GM12874 (cell line): ENCODE data around the gene MSI2.

ENCODE experiments used
- CTCF ChIP-seq: IDR thresholded peaks from 2 replicates; pipeline ENCODE4 v1.5.1; 2011; ENCODE audit warnings: low read depth, mild to moderate bottlenecking, control low read depth, low read length, moderate library complexity; ENCODE audit not compliant: insufficient read depth

Gene MSI2

GRCh38 chr17:57666946-57667345 is 410.6 kb downstream of the MSI2 start:
- TF ChIP-seq CTCF: no peak

DNA sequence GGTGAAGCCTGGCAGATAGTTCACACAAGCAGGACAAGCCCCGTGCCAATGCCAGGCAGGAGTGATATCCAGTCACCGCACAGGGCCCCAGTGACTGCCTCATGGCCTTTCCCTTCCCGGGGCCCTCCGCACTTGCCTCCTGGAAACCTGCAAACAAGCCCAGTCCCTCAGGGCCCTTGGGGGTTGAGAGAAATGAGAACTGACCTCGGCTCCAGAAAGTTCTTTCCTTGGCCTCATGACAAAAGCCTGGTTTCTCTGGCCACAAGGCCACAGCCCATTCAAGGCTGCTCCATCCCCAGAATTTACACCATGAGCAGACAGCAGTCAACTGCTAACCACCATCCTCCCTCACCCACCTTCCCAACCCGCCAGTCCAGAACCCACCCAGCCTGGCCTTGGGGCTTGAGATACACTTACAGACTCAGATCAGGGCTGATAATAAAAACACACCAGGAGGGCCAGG is 411.2 kb downstream of the MSI2 start:
- TF ChIP-seq CTCF: no peak

- TF ChIP-seq CTCF: no peak
These were observed 412.0 kb downstream of the MSI2 start for GRCh38 chr17:57668332-57668731.

DNA sequence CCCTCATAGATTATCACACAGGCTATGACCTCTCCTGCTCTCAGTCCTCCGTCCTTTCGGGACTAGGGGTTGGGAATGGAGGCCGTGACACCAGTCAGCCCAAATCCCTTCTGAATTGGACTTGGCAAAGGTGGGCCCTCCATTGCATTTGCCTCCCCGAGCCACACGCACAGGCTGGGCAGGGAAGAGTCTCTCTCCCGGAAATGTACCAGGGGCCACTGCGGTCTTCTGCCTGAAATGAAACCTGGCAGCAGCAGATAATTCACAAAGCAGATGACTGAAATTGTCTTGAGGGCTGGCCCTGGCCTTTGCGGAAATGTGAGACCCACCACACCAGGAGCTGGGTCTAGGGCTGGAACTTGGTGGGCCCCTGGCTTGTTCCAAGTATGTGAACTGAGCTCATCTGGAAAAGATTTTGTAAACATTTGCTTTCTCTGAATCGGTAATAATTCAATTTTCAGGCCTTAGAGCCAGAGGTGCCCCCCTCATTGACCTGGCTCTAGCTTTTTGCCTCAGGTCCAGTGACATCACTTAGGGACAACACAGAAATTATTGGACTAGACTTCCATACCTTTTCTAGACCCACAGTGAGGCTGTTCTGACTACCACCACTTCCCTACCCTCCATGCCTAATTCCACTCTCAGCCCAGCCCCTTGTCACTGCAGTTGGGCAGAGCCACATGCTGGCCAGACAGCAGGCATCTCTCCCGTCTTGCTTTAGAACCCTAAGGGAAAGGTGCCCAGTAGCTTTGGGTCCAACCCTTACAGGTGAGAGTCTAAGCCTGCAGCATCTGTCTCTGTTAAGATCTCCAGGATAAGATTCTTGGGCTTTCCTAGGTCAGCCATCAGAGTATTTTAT is 413.6 kb downstream of the MSI2 start:
- no peak for TF ChIP-seq CTCF

DNA sequence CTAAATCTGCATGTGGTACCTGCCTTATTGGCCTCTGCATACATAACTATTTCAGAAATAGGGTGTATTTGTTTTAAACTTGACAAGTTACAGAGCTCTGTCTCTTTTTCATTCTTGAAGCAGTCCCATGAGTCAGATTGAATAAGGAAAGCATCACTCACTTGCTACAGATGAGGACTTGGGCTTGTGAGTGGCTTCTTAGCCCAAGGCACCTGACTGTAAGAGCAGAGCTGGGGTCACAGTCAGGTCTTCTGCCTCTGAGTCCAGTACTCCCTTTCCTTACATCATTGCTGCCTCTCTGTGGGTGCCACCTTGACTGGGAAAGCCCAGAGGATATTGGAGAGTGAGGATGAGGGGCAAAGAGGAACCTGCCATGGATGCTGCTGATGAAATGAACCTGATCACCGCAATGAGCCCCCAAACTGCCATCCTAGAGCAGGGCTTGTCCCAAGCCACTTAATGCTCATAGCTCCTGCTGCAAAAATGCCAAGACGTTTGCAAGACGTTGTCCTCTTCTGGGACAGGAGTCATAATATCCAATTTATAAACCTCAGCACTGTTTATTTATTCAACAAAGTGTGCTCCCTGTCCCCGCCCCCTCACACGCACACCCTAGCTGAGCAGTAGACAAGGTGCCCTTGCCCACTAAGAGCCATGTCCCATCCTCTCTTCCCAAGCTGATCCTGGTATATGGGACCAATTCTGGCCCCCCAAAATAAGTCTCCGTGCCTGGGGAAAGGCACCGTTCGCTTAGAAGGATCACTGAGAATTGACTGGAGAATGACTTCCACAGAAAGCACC is 414.6 kb downstream of the MSI2 start:
- no peak for TF ChIP-seq CTCF

DNA sequence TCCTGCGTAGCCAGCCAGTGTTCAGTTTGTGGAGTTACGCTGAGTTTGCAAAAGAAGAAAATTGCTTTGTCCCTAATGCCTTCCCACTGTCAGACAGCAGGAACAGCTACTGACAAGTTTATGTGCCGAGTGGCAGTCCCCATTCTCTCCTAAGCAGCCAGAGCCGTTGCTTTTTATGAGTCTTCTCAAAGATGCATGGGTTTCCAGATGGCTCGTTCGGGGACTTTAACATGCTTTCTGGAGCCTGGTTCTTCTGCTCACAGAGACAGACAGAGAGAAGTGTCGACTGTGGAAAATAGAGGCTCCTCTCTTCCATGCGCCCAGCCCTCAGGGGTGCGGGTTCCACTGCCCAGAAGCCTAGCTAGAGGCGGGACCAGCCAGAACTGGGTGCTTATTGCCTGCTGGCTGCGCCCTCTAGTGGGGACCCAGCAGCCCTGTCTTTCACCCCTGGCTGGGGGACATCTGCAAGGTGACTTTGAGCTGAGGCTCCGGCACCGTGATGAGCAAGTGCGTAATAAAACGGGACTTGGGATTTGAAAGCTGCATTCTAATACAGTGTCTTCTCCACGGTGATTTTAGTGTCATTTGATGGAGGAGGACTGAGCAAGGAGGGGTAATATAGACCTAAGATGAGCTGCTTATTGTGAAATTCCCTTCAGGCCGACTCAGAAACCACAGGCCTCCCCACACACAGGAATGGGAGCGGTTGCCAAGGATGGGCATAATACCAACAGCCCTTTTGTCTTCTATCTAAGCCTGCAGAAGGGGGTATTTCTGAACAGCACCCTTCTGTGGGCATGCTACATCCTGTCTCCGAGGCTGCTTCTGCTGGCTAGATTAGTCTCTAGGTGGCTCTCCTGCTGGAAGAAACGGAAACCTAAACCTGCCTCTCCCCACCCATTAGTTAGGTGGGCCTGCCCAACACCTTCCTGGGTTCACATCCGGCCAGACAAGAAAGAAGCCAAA is 415.6 kb downstream of the MSI2 start:
- TF ChIP-seq CTCF: peak; percentile 91
